GM12878 (cell line): ENCODE results near the gene CACNG4. TPM values are rescaled to one million over a fixed set of nuclear protein-coding genes. Genes with fewer than 3 reads are reported as not detected.

Source experiments
- ATAC-seq: fragments of 200-7000 bp; cut with Tn5 transposase; 3 replicates; pipeline ENCODE4 v1.9.1; 2020; ENCODE audit warnings: mild to moderate bottlenecking, moderate library complexity
- BruUV-seq: library from RNA; stranded (reverse); fragments of 400-500 nt; replicated peaks from 2 replicates; lab custom pipeline; 2021; lab: Mats Ljungman, UMichigan
- CTCF ChIA-PET: fragments of 300-600 bp; sonication (Branson Sonifier 250); formaldehyde crosslinking; extraction: SDS; loops from one replicate; lab custom pipeline; 2021; ENCODE audit warnings: inconsistent platforms; lab: Yijun Ruan, JAX
- POLR2A ChIA-PET: fragments of 350-600 bp; formaldehyde crosslinking; extraction: SDS; loops from one replicate; lab custom pipeline; 2021; ENCODE audit warnings: inconsistent platforms; lab: Charles Lee
- RAD21 ChIA-PET: fragments of 300-600 bp; sonication (Branson Sonifier 250); formaldehyde crosslinking; loops from one replicate; lab custom pipeline; 2023; ENCODE audit warnings: antibody characterized with exemption; ENCODE audit not compliant: unreplicated experiment; lab: Charles Lee
- SMC1A ChIA-PET: fragments of 300-600 bp; sonication (Branson Sonifier 250); formaldehyde crosslinking; loops from one replicate; lab custom pipeline; 2023; ENCODE audit not compliant: unreplicated experiment, uncharacterized antibody; lab: Charles Lee
- DNase-seq: peaks from one replicate; pipeline ENCODE4 v3.0.0-alpha.2; 2011; ENCODE audit warnings: low read depth, low spot score
- FAIRE-seq: peaks from 3 replicates; lab custom pipeline; 2011; peaks lifted over from hg19 to GRCh38; lab: Jason Lieb, UNC
- H2AFZ ChIP-seq: 2 replicates; pipeline ENCODE4 v1.6.0; 2011; ENCODE audit warnings: low read depth, low read length, control low read depth; ENCODE audit not compliant: control insufficient read depth
- H3K27ac ChIP-seq: 2 replicates; pipeline ENCODE4 v1.5.1; 2011; ENCODE audit warnings: control low read depth; ENCODE audit not compliant: control insufficient read depth, insufficient read depth
- H3K27me3 ChIP-seq, 2 experiments: replicated peaks in 1 of 2; 2 replicates each; pipeline versions ENCODE4 v1.6.0 to v1.6.1; 2011; ENCODE audit warnings: low read length in 1 of 2; ENCODE audit not compliant: control insufficient read depth in 2 of 2, insufficient read depth in 2 of 2
- H3K36me3 ChIP-seq, 2 experiments: 2 replicates each; pipeline ENCODE4 v1.5.1; 2011; ENCODE audit warnings: low read length in 1 of 2; ENCODE audit not compliant: control insufficient read depth in 2 of 2, insufficient read depth in 2 of 2
- H3K4me1 ChIP-seq: 2 replicates; pipeline ENCODE4 v1.6.1; 2011; ENCODE audit warnings: mild to moderate bottlenecking, low read length, moderate library complexity, mixed read lengths; ENCODE audit not compliant: control insufficient read depth, insufficient read depth
- H3K4me2 ChIP-seq: 2 replicates; pipeline ENCODE4 v1.6.0; 2011; ENCODE audit warnings: control low read depth; ENCODE audit not compliant: control insufficient read depth, insufficient read depth
- H3K4me3 ChIP-seq: fragments of 200-600 bp; sonication (generic); 2 replicates; pipeline ENCODE4 v1.5.1; 2016
- H3K79me2 ChIP-seq: 2 replicates; pipeline ENCODE4 v1.6.0; 2011; ENCODE audit warnings: low read length; ENCODE audit not compliant: control insufficient read depth, insufficient read depth
- H3K9ac ChIP-seq: 2 replicates; pipeline ENCODE4 v1.8.0; 2011; ENCODE audit warnings: low read length, control low read depth, mixed read lengths; ENCODE audit not compliant: control insufficient read depth, insufficient read depth
- H3K9me3 ChIP-seq: replicated peaks from 3 replicates; pipeline ENCODE4 v1.5.1; 2011; ENCODE audit warnings: mild to moderate bottlenecking, low read length; ENCODE audit not compliant: control insufficient read depth, insufficient read depth
- H4K20me1 ChIP-seq: 2 replicates; pipeline ENCODE4 v1.6.0; 2011; ENCODE audit not compliant: control insufficient read depth, insufficient read depth
- BACH1 ChIP-seq: fragments of 450-650 bp; IDR thresholded peaks from 2 replicates; pipeline ENCODE4 v1.6.1; 2017; ENCODE audit warnings: mild to moderate bottlenecking, borderline replicate concordance
- CBX3 ChIP-seq: fragments of 200-600 bp; sonication (generic); IDR thresholded peaks from 2 replicates; pipeline ENCODE4 v1.6.1; 2016; ENCODE audit warnings: low read depth, borderline replicate concordance
- DPF2 ChIP-seq: fragments of 450-650 bp; IDR thresholded peaks from 2 replicates; pipeline ENCODE4 v1.6.1; 2017; ENCODE audit warnings: mild to moderate bottlenecking
- E2F4 ChIP-seq: IDR thresholded peaks from 2 replicates; pipeline ENCODE4 v1.6.1; 2012; ENCODE audit warnings: low read depth, low read length, improper control_type of control experiment
- E4F1 ChIP-seq: fragments of 450-650 bp; IDR thresholded peaks from 2 replicates; pipeline ENCODE4 v1.6.1; 2018; ENCODE audit warnings: borderline replicate concordance, mild to moderate bottlenecking; ENCODE audit not compliant: partially characterized antibody
- EGR1 ChIP-seq, 2 experiments: IDR thresholded peaks; 1 replicate in 1 of 2; 2 replicates in 1 of 2; pipeline ENCODE4 v1.6.1; 2011 to 2012; ENCODE audit warnings: low read depth in 2 of 2, low read length in 2 of 2, borderline replicate concordance in 1 of 2, mild to moderate bottlenecking in 1 of 2, moderate library complexity in 1 of 2
- ETV6 ChIP-seq, 2 experiments: fragments of 450-650 bp in 1 of 2; IDR thresholded peaks in 1 of 2; conservative IDR thresholded peaks in 1 of 2; 2 replicates each; pipeline ENCODE4 v1.6.1; 2014; ENCODE audit warnings: antibody characterized with exemption in 1 of 2, borderline replicate concordance in 1 of 2, low read depth in 1 of 2, mild to moderate bottlenecking in 1 of 2, moderate library complexity in 1 of 2
- KAT2A ChIP-seq: conservative IDR thresholded peaks from 2 replicates; pipeline ENCODE4 v1.6.1; 2011; ENCODE audit warnings: low read depth, low read length; ENCODE audit not compliant: control insufficient read depth
- KDM1A ChIP-seq: fragments of 200-600 bp; sonication (generic); IDR thresholded peaks from 2 replicates; pipeline ENCODE4 v1.6.1; 2016; ENCODE audit warnings: borderline replicate concordance
- NBN ChIP-seq: fragments of 450-650 bp; IDR thresholded peaks from 2 replicates; pipeline ENCODE4 v1.6.1; 2016
- NFYA ChIP-seq: IDR thresholded peaks from 2 replicates; pipeline ENCODE4 v1.6.1; 2011; ENCODE audit warnings: low read depth, mild to moderate bottlenecking, low read length, improper control_type of control experiment, borderline replicate concordance
- PAX5 ChIP-seq: IDR thresholded peaks from 2 replicates; pipeline ENCODE4 v1.6.1; 2011; ENCODE audit warnings: low read depth, low read length, borderline replicate concordance
- SMAD1 ChIP-seq: fragments of 450-650 bp; IDR thresholded peaks from 2 replicates; pipeline ENCODE4 v1.6.1; 2018; ENCODE audit warnings: mild to moderate bottlenecking, low read depth; ENCODE audit not compliant: partially characterized antibody
- STAT3 ChIP-seq: IDR thresholded peaks from 2 replicates; pipeline ENCODE4 v1.6.1; 2011; ENCODE audit warnings: low read depth, low read length, improper control_type of control experiment
- WRNIP1 ChIP-seq: IDR thresholded peaks from 2 replicates; pipeline ENCODE4 v1.6.1; 2011; ENCODE audit warnings: low read depth, low read length, improper control_type of control experiment, borderline replicate concordance
- YY1 ChIP-seq: IDR thresholded peaks from 2 replicates; pipeline ENCODE4 v1.6.1; 2011; ENCODE audit warnings: low read depth, mild to moderate bottlenecking, low read length
- WGBS: methylation state at CpG from one replicate; pipeline ENCODE4 v1.1.6; 2016; ENCODE audit warnings: low lambda C conversion rate; ENCODE audit not compliant: insufficient replicate concordance, insufficient coverage; ENCODE audit errors: missing lambda C conversion rate; 5-methylcytosine and 5-hydroxymethylcytosine counted together
- in situ Hi-C: fragments of 300-500 bp; cut with MboI; formaldehyde crosslinking; loops from 9 replicates; pipeline ENCODE4 v1.14.3; 2018; ENCODE audit warnings: mixed read lengths
- intact Hi-C: fragments of 100-400 bp; cut with micrococcal nuclease; formaldehyde crosslinking; loops from one replicate; pipeline ENCODE4 v1.14.2; 2022; ENCODE audit not compliant: unreplicated experiment
- polyA plus RNA-seq, 11 experiments: library from polyadenylated mRNA; depleted of rRNA in 4 of 11; unstranded in 6 of 11; stranded (reverse) in 5 of 11; fragments of >200 nt; fragmentation: Nextera tagmentation in 4 of 11; fragmentation: Illumina TruSeq in 1 of 11; extraction: Ambion mirVana in 4 of 11; extraction: Trizol in 1 of 11; gene quantifications; 1 replicate in 1 of 11; 2 replicates in 10 of 11; pipeline versions ENCODE4 v1.2.1 to v1.2.3, GENCODE V29; 2011 to 2016; ENCODE audit warnings: inconsistent platforms in 2 of 11, missing spikeins in 2 of 11, low read depth in 1 of 11
- total RNA-seq, 4 experiments: library from RNA; depleted of rRNA in 3 of 4; stranded (reverse); fragments of >200 nt in 3 of 4; fragmentation: Illumina TruSeq in 1 of 4; extraction: Trizol in 1 of 4; gene quantifications; 2 replicates each; pipeline versions ENCODE4 v1.2.1 to v1.2.3, GENCODE V29; 2013 to 2021

The CACNG4 gene
- total and polyA plus RNA-seq, 10 of the 15 experiments (the other 5 are each of a cell fraction or from before 2014, with no cell fraction given): 0.08 TPM; not detected in 8

GRCh38 chr17:67013891-67014290 is 49.4 kb downstream of the CACNG4 start:
- ChIA-PET CTCF (interaction anchor here (1.0 kb wide), 1 partner anchor 31 kb away, joined by 3 read pairs; no protein-coding TSS in a partner anchor), SMC1A (no interaction called here), RAD21 (no interaction called here), POLR2A (no interaction called here)
- Histone ChIP-seq H3K4me1 (peaks cover 8% of the 10 kb centered on the region), H4K20me1 (no peaks in the 10 kb centered on the region), H3K4me2 (no peak overlapping the region), H3K9ac (no peak overlapping the region), H3K79me2 (no peaks in the 10 kb centered on the region), H3K27ac (no peak overlapping the region), H3K27me3 (no peaks in the 10 kb centered on the region), H3K36me3 (no peaks in the 10 kb centered on the region), H2AFZ (no peak overlapping the region)
- no peak for FAIRE-seq
- WGBS: 67% methylated on average over 8 of the region's 8 CpGs
- no peak for DNase-seq
- intact Hi-C loops: no loop called here
- no peak for ATAC-seq
- no TSS peak for BruUV-seq
- TF ChIP-seq PAX5 (no peak), KDM1A (no peak), WRNIP1 (no peak), SMAD1 (no peak), YY1 (no peak), CBX3 (no peak), ETV6 (conservative IDR thresholded peaks at IDR 0.05 in 1 of 2, IDR thresholded peaks at IDR 0.05 in 1 of 2; ENCODE audit: borderline replicate concordance in 1 of 2, low read depth in 1 of 2) (no peak)
- TF ChIP-seq, all 136 proteins: peak for 0
- in situ Hi-C loops: no loop called here
- Histone ChIP-seq H3K9me3 (no peaks in the 10 kb centered on the region), H3K4me3 (no peak overlapping the region)

DNA sequence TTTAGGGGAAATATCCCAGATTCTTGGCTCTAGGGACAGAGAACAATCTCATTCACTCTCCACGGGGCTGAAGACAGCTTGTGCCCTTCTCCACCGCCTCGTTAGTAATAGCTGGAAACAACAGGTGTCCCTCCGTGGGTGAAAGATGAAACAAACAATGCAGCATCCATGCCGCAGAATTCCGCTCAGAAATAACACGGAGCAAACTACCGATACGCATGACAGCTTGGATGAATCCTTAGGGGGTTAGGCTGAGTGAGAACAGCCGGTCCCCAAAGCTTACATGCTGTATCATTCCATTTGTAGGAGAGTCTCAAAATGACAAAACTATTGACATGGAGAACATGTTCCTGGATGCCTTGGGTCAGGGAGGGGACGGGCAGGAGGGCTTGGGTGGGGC is 50.5 kb downstream of the CACNG4 start:
- CTCF ChIA-PET: interaction anchor here (1.0 kb wide), 1 partner anchor 32 kb away, joined by 3 read pairs; no protein-coding TSS in a partner anchor
- Histone ChIP-seq H3K27me3 (no peaks in the 10 kb centered on the region), H3K9me3 (no peaks in the 10 kb centered on the region), H3K4me2 (no peak overlapping the region), H4K20me1 (no peaks in the 10 kb centered on the region), H3K4me3 (no peak overlapping the region), H2AFZ (no peak overlapping the region), H3K9ac (no peak overlapping the region), H3K4me1 (peaks cover 8% of the 10 kb centered on the region), H3K27ac (no peak overlapping the region), H3K36me3 (no peaks in the 10 kb centered on the region), H3K79me2 (no peaks in the 10 kb centered on the region)
- 62% methylated on average over 11 of the region's 11 CpGs for WGBS
- RAD21 ChIA-PET: no interaction called here
- SMC1A ChIA-PET: no interaction called here
- ATAC-seq (no peak), DNase-seq (no peak), FAIRE-seq (no peak)
- intact Hi-C loops (no loop called here), in situ Hi-C loops (no loop called here)
- BruUV-seq: no TSS peak
- POLR2A ChIA-PET: no interaction called here
- TF ChIP-seq KAT2A (no peak), DPF2 (no peak), BACH1 (no peak), E2F4 (no peak), STAT3 (no peak), EGR1 (IDR thresholded peaks at IDR 0.05; ENCODE audit: borderline replicate concordance in 1 of 2, low read depth in 2 of 2, low read length in 2 of 2) (no peak), E4F1 (no peak), NBN (no peak), NFYA (no peak)
